HS-5 (cell line): ENCODE data around the gene BTLA.
"Not testable (repeated sequence)": the region's sequence is repeated elsewhere in the genome, so short reads cannot be mapped to it uniquely, and the experiment has no call there.

Source experiments
- DNase-seq: peaks from one replicate; pipeline ENCODE4 v3.0.0-alpha.2; 2012; ENCODE audit warnings: low read depth

The BTLA gene, protein sequence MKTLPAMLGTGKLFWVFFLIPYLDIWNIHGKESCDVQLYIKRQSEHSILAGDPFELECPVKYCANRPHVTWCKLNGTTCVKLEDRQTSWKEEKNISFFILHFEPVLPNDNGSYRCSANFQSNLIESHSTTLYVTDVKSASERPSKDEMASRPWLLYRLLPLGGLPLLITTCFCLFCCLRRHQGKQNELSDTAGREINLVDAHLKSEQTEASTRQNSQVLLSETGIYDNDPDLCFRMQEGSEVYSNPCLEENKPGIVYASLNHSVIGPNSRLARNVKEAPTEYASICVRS

DNA sequence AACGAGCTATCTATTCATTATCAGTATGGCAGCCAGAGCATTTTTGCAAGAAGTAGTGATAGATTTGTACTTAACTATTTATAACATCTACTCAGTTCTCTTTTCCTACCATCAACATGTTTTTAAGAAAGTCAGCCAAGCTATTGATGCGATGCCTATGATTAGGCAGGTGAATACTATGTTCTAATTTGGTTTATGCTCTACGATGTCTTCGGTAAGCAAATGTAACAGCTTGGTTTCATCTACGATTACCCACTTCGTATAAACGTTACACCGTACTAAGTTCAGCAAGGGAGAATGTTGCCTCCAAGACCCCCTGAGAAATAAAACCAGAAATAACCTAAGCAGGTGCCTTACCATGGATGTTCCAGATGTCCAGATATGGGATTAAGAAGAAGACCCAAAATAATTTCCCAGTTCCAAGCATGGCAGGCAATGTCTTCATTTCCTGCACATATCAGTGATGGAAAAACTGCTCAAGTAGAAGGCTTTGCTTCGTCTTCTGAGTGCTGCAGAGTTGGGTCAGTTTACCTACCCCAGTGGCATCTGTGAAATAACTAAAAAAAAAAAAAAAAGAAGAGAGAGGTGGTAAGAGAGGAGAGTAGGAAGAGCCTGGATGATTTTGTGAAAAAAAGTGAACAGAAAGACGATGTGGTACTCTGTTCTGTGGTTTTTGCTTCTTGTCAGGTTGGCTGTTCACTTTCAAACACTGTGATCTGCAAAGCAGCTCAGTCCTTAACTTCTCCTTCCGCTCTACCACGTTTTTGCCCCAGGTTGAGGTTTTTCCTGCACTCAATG is at the start of gene BTLA:
TSS of gene BTLA (minus strand) at position 559 of the 798 bp plus-strand sequence. CDS start at position 445, 114 bp downstream.
- DNase-seq: no peak

DNA sequence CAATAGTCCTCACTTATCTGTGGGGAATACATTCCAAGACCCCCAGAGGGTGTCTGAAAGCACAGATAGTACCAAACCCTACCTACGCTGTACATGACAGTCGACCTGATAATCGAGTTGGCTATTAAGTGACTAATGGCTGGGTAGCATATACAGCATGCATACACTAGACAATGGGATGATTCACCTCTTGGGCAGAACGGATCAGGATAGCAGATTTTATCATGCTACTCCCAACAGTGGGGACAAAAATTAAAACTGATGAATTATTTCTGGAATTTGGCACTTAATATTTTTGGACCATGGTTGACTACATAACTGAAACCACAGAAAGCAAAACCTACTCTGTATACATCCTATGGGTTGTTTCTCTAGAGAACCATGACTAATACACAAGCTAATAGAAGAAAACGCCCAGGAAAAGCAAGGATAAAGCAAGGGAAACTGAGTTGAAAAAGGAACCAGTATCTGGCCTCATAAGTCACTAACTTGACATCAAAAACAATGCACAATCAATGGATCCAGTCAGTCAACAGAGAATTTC is 47.0 kb upstream of the BTLA start:
- no peak for DNase-seq

DNA sequence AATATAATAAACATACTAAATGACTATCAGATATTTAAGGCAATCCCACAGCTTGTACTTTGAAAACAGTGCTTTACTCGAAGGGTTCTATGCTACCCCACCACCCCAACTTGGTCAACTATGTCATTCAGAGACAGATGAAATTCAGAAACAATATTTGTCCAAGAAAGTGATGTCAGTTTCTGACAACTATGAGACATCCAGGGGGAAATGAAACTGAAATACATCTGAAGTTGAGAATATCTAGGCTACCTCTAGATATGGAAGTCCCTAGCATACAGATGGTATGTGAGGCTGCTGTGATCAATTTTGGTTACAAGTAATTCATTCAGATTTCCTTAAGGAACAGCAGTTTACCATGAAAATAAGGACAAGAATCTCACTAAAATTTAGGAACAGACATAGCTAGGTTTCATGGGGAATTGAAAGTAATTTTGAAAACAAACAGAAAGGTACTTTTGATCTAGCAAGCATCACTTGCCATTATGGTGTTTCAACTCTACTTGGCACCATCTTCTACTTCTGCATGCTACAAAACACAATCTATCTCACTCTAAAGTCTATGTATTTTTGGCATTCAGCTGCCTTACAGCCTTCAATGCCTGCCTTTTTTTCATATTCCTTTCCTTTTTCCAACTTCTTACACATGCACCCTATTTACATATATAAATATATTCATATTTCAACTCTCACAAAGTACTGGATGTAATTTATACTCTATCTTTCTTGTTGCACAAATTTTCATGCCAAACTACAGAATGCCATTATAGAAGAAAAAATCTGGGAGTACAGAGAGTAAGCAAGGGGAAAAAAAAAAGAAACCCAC is 40.8 kb upstream of the BTLA start:
- no peak for DNase-seq

DNA sequence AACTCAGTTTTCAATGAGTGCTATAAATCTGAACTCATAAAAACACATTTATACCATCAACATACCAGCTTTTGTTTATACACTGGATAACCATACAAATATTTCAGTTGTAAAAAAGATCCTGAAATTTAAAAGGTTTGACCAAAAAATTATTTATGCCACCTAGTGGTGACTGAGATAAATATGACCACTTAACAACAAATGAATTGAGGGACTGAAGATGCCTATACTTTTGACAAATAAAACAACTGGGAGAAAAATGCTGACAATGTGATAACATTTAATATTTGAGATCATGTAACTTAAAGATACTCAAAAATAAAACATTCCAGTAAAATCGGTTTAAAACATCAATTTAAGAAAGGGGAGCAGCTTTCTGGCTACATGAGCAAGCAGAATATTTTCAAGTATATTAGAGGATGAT is 32.1 kb upstream of the BTLA start:
- peak; percentile 5 for DNase-seq

DNA sequence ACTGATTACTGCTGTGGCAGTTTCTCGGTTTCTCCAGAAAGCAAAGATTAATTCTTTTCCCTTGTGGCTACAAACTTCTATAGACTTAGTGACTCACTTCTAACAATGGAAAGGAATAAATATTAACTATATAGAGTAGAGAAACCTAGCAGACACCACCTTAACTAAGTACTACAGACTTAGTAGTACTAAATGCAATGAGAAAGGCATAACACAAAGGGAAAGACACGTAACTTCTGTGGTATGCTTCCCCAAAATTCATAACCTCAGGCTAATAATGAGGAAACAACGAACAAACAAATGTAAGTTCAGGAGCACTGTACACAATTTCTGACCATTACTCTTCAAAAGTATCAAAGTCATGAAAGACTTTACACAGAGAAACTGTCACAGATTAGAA is 31.3 kb upstream of the BTLA start:
- no peak for DNase-seq

DNA sequence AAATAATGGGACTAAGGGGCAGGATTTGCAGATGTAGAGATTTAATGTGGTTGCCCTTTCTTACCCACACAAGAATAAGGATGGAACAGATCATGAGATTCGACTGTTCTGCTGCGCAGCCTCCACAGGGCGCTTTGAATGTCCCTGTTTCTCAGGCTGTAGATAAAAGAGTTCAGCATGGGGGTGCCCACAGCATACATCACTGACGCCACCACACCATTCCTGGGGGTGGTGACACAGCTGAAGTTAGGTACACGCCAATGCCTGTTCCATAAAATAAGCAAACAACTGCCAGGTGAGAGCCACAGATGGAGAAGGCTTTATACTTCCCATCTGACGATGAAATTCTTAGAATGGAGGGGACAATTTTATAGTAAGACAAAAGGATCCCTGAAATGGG is 24.9 kb upstream of the BTLA start:
- DNase-seq: not testable (repeated sequence)

DNA sequence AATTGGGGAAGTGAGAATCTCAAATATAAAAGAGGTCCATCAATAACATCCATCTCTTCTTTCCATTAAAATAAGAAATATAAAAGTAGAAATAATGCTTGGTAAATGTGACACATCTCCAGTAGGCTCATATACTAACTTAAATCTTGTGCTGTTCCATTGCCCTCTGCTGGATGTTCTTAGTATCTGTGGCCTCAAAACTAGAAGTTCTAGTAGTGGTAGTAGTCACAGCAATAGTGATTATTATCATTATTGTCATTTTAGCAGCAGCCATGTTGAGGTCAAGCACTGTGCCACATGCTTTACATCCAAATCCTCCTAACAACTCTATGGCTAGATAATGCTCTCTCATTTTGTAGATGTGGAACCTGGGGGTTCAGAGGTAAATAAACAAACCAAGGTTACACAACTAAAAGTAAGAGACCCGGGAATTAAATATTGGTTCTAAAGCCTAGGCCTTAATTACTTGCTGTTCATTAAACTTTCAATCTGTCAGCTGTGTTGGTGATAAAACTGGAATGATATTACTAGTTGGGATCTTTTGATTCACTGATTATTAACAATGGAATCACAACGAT is 20.2 kb upstream of the BTLA start:
- peak; percentile 44 for DNase-seq

DNA sequence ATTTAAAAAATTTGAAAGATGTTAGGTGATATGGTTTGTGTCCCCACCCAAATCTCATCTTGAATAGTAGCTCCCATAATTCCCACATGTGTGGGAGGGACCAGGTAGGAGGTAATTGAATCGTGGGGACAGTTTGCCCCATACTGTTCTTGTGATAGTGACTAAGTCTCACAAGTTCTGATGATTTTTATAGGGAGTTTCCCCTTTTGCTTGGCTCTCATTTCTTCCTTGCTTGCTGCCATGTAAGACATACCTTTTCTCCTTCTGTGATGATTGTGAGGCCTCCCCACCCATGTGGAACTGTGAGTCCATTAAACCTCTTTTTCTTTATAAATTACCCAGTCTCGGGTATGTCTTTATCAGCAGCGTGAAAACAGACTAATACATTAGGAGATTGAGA is 19.7 kb upstream of the BTLA start:
- DNase-seq: not testable (repeated sequence)

DNA sequence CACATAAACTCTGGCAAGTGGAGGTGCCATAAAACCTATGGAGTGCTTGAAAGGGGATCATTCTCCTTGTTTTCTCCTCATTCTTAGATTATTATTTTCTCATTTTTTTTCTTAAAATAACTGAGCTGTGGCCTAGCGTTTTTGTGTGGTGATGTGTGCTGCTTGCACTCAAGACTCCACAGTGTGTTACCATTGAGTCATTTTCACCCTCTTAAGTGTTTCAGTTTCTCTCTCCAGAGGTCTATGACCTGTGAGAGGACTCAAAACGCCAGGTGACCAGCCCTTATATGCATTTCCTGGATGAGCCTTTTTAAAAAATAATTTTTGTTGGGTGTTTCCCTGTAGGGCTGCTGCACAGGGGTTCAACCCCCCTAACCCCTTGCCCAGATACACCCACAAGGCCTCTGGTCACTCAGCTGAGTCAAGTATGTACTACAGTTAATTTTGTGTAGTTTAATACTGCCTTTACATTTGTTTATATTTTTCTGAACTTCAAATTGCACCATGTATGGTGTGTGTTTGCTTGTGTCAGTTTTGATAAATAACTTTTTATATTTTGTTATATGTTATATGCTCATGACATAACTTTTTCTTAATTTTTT is 15.4 kb upstream of the BTLA start:
- no peak for DNase-seq

DNA sequence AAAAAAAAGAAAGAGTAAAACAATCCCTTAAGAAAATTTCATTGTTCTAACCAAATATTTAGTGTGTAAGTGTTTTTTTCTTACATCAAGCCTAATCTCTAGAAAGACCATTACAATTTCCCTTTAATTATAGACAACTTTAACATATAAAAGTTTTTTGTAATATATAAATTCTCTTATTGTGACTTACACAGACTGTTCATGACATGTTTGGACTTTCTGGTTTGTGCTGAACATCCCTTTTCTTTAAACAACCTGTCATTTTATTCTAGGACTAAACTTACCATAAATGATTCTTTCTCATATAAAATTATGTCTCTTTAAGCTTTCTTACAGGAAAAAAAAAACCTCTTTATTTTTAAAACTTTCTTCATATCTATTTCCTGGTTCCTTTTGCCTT is 13.0 kb upstream of the BTLA start:
- DNase-seq: no peak

DNA sequence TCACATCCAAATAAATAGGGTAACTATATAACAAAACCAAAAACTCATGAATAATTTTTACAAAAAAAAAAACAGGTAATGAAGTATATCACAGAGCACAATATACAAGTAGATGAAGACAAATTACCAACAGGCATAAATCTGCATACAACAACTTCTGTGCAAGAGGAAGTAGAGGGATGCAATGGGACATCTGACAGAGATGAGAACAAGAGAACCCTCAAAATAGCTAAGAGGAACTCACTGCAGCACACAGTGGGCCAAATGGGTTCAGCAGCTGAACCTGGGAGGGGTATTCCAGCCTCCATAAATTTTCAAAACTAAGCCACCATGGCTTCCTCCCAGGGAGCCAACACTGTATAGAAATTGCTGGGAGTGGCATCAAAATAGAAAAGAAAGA is 9.6 kb upstream of the BTLA start:
- no peak for DNase-seq

DNA sequence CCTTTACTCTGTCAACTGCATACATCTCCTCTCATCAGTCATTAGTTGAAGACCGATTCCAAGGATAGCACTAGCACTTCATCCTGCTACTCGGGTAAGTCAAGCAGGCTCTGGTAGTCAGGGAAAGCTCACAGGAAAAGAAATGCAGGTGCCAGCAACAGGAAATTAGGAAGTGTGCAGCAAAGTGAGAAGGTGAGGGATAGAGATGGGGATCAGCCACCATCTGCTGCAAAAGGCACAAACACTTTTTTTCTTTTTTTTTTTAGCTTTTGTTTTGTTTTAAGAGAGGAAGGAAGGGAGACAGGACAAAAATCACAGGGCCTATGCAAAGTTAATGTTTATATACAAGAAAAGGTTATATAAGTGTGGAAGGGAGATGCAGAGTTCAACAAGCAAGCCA is 9.0 kb upstream of the BTLA start:
- DNase-seq: no peak

DNA sequence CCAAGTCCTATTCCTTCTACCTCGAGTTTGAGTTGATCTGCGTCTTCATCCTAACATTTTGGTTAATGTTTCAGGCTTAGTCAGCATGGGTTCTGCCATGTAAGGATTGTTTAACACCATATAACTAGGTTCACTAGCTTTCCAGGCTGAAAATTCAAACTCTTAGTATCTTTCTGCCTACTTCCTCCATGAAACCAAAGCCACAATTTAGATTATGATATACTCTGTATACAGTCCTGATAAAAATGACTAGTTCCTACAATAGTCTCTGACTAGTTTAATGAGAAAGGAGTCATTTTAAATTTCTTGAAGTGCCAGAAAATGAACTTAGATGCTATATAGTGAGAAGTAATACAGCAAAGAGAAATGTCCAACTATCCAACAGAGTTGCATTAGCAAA is 6.6 kb upstream of the BTLA start:
- no peak for DNase-seq

DNA sequence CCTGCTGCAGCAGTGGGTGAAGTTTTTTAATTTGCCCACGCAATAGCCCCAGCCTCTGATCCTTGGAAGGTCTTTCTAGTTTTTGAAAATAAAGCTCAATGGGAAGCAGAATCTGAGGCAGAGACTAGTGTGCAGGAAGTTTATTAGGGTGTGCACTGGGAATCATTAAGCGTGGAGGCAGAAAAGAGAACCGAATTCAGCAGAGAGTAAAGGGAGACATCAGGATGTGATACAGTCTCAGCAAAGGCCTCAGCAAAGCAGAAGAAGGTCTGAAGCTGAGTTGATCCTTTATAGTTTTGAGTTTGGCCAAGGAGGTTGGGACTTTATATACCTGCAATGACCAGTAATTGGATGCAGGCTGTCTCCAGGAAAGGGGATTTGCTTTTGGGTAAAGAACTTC is 4.9 kb upstream of the BTLA start:
- DNase-seq: no peak

DNA sequence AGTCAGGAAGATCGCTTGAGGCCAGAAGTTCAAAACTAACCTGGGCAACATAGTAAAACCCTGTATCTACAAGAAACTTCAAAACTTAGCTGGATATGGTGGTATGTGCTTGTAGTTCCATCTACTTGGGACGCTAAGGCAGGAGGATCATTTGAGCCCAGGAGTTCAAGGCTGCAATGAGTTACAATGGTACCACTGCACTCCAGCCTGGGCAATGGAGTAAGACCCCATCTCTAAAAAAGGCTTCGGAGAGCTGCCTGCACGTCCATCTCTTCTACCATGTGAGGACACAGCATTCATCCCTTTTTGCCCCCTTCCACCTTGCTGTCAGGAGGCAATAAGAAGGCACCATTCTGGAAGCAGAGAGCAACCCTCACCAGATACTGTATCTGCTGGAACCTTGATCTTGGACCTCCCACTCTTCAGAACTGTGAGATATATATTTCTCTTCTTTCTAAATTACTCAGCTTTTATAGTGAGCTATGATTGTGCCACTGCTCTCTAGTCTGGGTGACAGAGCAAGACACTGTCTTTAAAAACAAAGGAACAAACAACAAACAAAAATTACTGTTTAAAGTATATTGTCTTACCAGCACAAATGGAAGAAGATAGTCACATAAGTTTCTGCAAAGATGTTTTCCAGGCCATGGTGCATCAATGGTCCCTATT is 4.2 kb upstream of the BTLA start:
- no peak for DNase-seq

DNA sequence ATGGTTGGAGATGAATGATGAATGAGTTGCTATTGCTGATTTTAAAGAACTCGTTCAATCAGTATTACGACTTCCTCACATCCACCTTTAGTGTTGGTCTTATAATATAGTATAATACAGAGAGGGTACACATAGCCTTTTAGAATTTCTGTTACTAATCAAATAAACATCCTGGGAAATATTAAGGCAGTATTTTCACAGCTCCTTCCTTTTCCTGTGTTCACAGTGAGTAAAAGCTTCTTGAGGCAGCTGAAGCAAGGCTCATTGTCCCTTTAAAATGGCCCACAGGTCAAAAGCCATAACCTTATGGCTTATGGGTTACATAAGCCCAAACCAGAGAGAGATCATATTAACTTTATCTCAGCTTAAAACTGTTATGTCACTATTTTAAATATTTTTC is 1.3 kb upstream of the BTLA start:
- DNase-seq: no peak

DNA sequence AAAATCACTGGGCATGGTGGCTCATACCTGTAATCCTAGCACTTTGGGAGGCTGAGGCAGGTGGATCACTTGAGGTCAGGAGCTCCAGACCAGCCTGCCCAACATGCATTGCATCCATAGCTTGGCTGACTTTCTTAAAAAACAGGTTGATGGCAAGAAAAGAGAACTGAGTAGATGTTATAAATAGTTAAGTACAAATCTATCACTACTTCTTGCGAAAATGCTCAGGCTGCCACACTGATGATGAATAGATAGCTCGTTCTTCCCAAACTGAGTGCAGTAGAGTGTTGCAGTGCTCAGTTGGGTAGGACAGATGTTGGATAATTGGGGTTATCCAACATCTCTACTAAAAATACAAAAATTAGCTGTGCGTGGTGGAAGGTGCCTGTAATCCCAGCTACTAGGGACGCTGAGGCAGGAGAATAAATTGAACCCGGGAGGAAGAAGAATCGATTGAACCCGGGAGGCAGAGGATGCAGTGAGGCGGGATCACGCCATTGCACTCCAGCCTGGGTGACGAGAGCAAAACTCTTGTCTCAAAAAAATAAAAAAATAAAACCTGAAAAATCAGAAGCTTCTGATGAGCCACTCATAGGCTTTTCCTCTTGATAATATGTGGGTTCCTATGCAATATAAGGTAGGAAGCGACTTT is 1.2 kb downstream of the BTLA start:
- no peak for DNase-seq

DNA sequence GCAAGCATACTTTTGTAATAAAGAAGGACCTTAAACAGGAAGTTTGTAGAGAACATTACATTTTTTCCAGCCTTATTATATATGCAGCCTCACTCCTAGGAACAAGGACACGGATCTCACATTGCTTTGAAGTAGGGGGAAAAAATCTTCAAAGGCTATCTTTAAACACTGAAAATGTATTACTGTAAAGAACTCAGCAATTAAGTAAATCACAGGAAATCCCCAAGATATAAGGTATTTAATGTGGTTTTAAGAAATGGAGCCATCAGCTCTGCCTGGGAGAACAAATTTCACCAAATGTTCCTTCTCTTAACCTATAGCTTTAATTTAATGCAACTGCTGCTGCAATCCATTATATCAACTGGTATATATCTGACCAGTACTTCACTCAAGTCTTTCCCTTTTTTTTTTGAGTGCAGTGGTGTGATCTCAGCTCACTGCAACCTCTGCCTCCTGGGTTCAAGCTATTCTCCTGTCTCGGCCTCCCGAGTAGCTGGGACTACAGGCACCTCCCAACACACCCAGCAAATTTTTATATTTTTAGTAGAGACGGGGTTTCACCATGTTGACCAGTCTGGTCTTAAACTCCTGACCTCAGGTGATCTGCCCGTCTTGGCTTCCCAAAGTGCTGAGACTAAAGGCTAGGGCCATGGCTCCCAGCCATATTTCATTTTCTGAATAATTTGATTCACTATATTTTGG is 2.8 kb downstream of the BTLA start:
- no peak for DNase-seq

DNA sequence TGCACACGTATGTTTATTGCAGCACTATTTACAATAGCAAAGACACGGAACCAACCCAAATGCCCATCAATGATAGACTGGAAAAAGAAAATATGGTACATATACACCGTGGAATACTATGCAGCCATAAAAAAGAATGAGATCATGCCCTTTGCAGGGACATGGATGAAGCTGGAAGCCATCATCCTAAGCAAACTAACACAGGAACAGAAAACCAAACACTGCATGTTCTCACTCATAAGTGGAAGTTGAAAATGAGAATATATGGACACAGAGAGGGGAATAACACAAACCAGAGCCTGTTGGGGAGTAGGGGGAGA is 4.9 kb downstream of the BTLA start:
- not testable (repeated sequence) for DNase-seq

DNA sequence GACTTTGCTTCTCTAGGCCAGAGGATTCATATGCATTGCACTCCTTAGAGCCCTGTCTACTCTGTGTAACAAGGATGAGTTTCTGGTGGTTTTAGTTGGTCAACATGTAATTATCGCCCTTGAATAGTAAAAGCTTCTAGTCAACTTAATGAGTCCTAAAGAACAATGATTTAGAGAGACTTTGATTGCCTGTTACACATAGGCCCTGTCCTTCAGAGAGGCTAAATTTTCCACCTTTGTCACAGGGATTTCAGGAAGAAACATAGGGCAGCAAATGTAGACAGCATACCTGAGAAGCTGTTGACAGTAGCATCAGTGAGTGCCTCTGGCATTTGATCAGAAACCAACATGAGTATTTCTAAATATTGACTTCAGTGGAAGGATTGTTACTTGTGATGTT is 7.1 kb downstream of the BTLA start:
- no peak for DNase-seq
